ENCODE data around the gene PCDHA9. TPM values are rescaled to one million over a fixed set of nuclear protein-coding genes. Genes with fewer than 3 reads are reported as not detected.

PCDHA9 gene
- total RNA-seq, 2 donors from 2014 or later: 0.14 to 0.51 TPM

Other genes with a start within 250 kb of the PCDHA9 start
- gene CD14, start 215.2 kb upstream of the PCDHA9 start, total RNA-seq: 10 to 100 TPM; 22.9 to 56.5 TPM
- 100 to 1,000 TPM in 1 of 2 donors, 10 to 100 TPM in 1; 45.6 to 124 TPM for gene TMCO6, start 208.9 kb upstream of the PCDHA9 start, total RNA-seq
- gene NDUFA2, start 200.8 kb upstream of the PCDHA9 start, total RNA-seq: 100 to 1,000 TPM in 1 of 2 donors, 10 to 100 TPM in 1; 91.2 to 117 TPM
- 100 to 1,000 TPM; 127 to 145 TPM for gene IK, start 200.6 kb upstream of the PCDHA9 start, total RNA-seq
- gene WDR55, start 183.5 kb upstream of the PCDHA9 start, total RNA-seq: 10 to 100 TPM; 23.2 to 26.2 TPM
- 10 to 100 TPM in 1 of 2 donors, under 1 TPM in 1; 0.36 to 26.2 TPM for gene DND1, start 174.8 kb upstream of the PCDHA9 start, total RNA-seq
- 10 to 100 TPM; 37.3 to 54.3 TPM for gene HARS1, start 157.0 kb upstream of the PCDHA9 start, total RNA-seq
- 10 to 100 TPM; 23.9 to 28.1 TPM for gene HARS2, start 156.9 kb upstream of the PCDHA9 start, total RNA-seq
- gene ZMAT2, start 147.9 kb upstream of the PCDHA9 start, total RNA-seq: 10 to 100 TPM; 26.0 to 36.8 TPM
- under 1 TPM in 1 of 2 donors, not detected in 1; 0.85 TPM for gene PCDHA1, start 62.2 kb upstream of the PCDHA9 start, total RNA-seq
- under 1 TPM in 1 of 2 donors, not detected in 1; 0.80 TPM for gene PCDHA2, start 53.5 kb upstream of the PCDHA9 start, total RNA-seq
- 1 to 10 TPM in 1 of 2 donors, under 1 TPM in 1; 0.09 to 1.0 TPM for gene PCDHA3, start 47.3 kb upstream of the PCDHA9 start, total RNA-seq
- gene PCDHA4, start 41.3 kb upstream of the PCDHA9 start, total RNA-seq: 1 to 10 TPM; 2.3 to 2.4 TPM
- under 1 TPM in 1 of 2 donors, not detected in 1; 0.14 TPM for gene PCDHA5, start 26.8 kb upstream of the PCDHA9 start, total RNA-seq
- 1 to 10 TPM; 1.9 to 2.2 TPM for gene PCDHA6, start 20.4 kb upstream of the PCDHA9 start, total RNA-seq
- under 1 TPM; 0.23 to 0.46 TPM for gene PCDHA7, start 14.1 kb upstream of the PCDHA9 start, total RNA-seq
- gene PCDHA8, start 7.2 kb upstream of the PCDHA9 start, total RNA-seq: under 1 TPM; 0.17 to 0.36 TPM
- 1 to 10 TPM; 1.0 to 2.2 TPM for gene PCDHA10, start 7.5 kb downstream of the PCDHA9 start, total RNA-seq
- gene PCDHA11, start 20.6 kb downstream of the PCDHA9 start, total RNA-seq: 1 to 10 TPM in 1 of 2 donors, under 1 TPM in 1; 0.85 to 1.5 TPM
- gene PCDHA12, start 26.9 kb downstream of the PCDHA9 start, total RNA-seq: under 1 TPM; 0.40 to 0.50 TPM
- 1 to 10 TPM; 1.3 to 1.5 TPM for gene PCDHA13, start 33.7 kb downstream of the PCDHA9 start, total RNA-seq
- 1 to 10 TPM; 1.1 to 3.9 TPM for gene PCDHAC1, start 77.9 kb downstream of the PCDHA9 start, total RNA-seq
- 10 to 100 TPM in 1 of 2 donors, 1 to 10 TPM in 1; 6.8 to 11.6 TPM for gene PCDHAC2, start 118.1 kb downstream of the PCDHA9 start, total RNA-seq
- not detected for gene PCDHB1, start 203.0 kb downstream of the PCDHA9 start, total RNA-seq
- 10 to 100 TPM; 12.6 to 23.0 TPM for gene PCDHB2, start 246.2 kb downstream of the PCDHA9 start, total RNA-seq

Data from prostate gland (tissue), 2 donors.